ENCODE measurements around the gene TNFRSF11A. TPM values are rescaled to one million over a fixed set of nuclear protein-coding genes. Genes with fewer than 3 reads are reported as not detected.

Gene TNFRSF11A
- total RNA-seq, 2 experiments from 2014 or later = 3.1 to 3.5 TPM

- CTCF ChIA-PET = interaction anchor here (0.6 to 2.9 kb wide), 6 partner anchors 8 to 36 kb away, joined by 3 to 10 read pairs (median 3); no protein-coding TSS in a partner anchor
Observed at GRCh38 chr18:62437235-62438017, 112.3 kb downstream of the TNFRSF11A start.

GRCh38 chr18:62438018-62438329 is 112.9 kb downstream of the TNFRSF11A start:
- H3K36me3 Mint-ChIP-seq (ENCODE audit: low read depth) = no peaks in the 10 kb centered on the region
- H3K9me3 Mint-ChIP-seq = no peaks in the 10 kb centered on the region
- no peak overlapping the region for H3K4me3 Mint-ChIP-seq
- H3K27me3 Mint-ChIP-seq (ENCODE audit: low read depth) = peaks cover 6% of the 10 kb centered on the region
- DNase-seq = no peak
- no peaks in the 10 kb centered on the region for H3K4me1 Mint-ChIP-seq (ENCODE audit: low read depth)
- H3K27ac Mint-ChIP-seq = peak overlapping the region; percentile 15
- CTCF ChIA-PET = interaction anchor here (0.9 to 2.9 kb wide), 2 partner anchors 12 to 21 kb away, joined by 3 to 10 read pairs; no protein-coding TSS in a partner anchor
- intact Hi-C loops (cut with micrococcal nuclease) = no loop called here

More at GRCh38 chr18:62437235-62438017, 112.3 kb downstream of the TNFRSF11A start:
- Mint-ChIP-seq H3K4me3 (no peak overlapping the region), H3K4me1 (ENCODE audit: low read depth) (no peaks in the 10 kb centered on the region), H3K36me3 (ENCODE audit: low read depth) (no peaks in the 10 kb centered on the region), H3K27me3 (ENCODE audit: low read depth) (peaks cover 6% of the 10 kb centered on the region), H3K27ac (peak overlapping the region; percentile 15), H3K9me3 (no peaks in the 10 kb centered on the region)
- DNase-seq = no peak
- intact Hi-C loops (cut with micrococcal nuclease) = no loop called here

- DNase-seq = no peak
- Mint-ChIP-seq H3K27me3 (ENCODE audit: low read depth) (peaks cover 6% of the 10 kb centered on the region), H3K9me3 (no peaks in the 10 kb centered on the region), H3K36me3 (ENCODE audit: low read depth) (no peaks in the 10 kb centered on the region), H3K4me1 (ENCODE audit: low read depth) (no peaks in the 10 kb centered on the region), H3K4me3 (no peak overlapping the region), H3K27ac (no peak overlapping the region)
- CTCF ChIA-PET = interaction anchor here (0.9 kb wide), 1 partner anchor 12 kb away, joined by 3 read pairs; no protein-coding TSS in a partner anchor
- intact Hi-C loops (cut with micrococcal nuclease) = no loop called here
Observed at GRCh38 chr18:62438402-62438801, 113.3 kb downstream of the TNFRSF11A start.

- Mint-ChIP-seq H3K4me3 (no peak overlapping the region), H3K4me1 (ENCODE audit: low read depth) (no peaks in the 10 kb centered on the region), H3K27me3 (ENCODE audit: low read depth) (peaks cover 6% of the 10 kb centered on the region), H3K36me3 (ENCODE audit: low read depth) (no peaks in the 10 kb centered on the region), H3K9me3 (no peaks in the 10 kb centered on the region), H3K27ac (no peak overlapping the region)
- intact Hi-C loops (cut with micrococcal nuclease) = no loop called here
- no peak for DNase-seq
- CTCF ChIA-PET = interaction anchor here (0.9 kb wide), 1 partner anchor 13 kb away, joined by 3 read pairs; no protein-coding TSS in a partner anchor
Observed at GRCh38 chr18:62438866-62439265, 113.8 kb downstream of the TNFRSF11A start.

Other genes starting within 250 kb of the TNFRSF11A start
- gene PIGN, start 138.3 kb upstream of the TNFRSF11A start, total RNA-seq = 10 to 100 TPM; 21.2 to 22.6 TPM
- gene RELCH, start 138.1 kb upstream of the TNFRSF11A start, total RNA-seq = 10 to 100 TPM; 15.7 to 16.3 TPM
- 10 to 100 TPM; 22.1 to 23.3 TPM for gene ZCCHC2, start 197.7 kb downstream of the TNFRSF11A start, total RNA-seq

Measured in activated naive CD4-positive, alpha-beta T cell treated with anti-CD3 and anti-CD28 coated beads for 36 hours (primary cell).